HG03060 (cell line): ENCODE results near the gene RBM12.
"Not testable (repeated sequence)": the region's sequence is repeated elsewhere in the genome, so short reads cannot be mapped to it uniquely, and the experiment has no call there.

Experiments
- ATAC-seq: cut with Tn5 transposase; IDR thresholded peaks from one replicate; pipeline ENCODE4 v1.9.1; 2021; ENCODE audit warnings: low read depth, moderate number of reproducible peaks; ENCODE audit not compliant: unreplicated experiment

Gene RBM12

GRCh38 chr20:35699127-35699956, 34.6 kb upstream of the RBM12 start, which contains the start of the genes NFS1 and ROMO1:
Gene NFS1 (minus strand): TSS chr20:35699352. CDS start chr20:35699288, 64 bp downstream.
Gene ROMO1 (plus strand): TSS chr20:35699405. CDS start chr20:35699633, 228 bp downstream.
- peak; percentile 50 for ATAC-seq

- no peak for ATAC-seq
These were observed 33.8 kb upstream of the RBM12 start for GRCh38 chr20:35698298-35699126.

- no peak for ATAC-seq
These were observed 33.1 kb upstream of the RBM12 start for GRCh38 chr20:35697696-35698297.

- no peak for ATAC-seq
These were observed 31.3 kb upstream of the RBM12 start for GRCh38 chr20:35695978-35696377.

- ATAC-seq: no peak
These were observed 30.6 kb upstream of the RBM12 start for GRCh38 chr20:35695245-35695749.

- no peak for ATAC-seq
These were observed 25.6 kb upstream of the RBM12 start for GRCh38 chr20:35690265-35690664.

- ATAC-seq: not testable (repeated sequence)
These were observed 22.2 kb upstream of the RBM12 start for GRCh38 chr20:35686872-35687271.

GRCh38 chr20:35685368-35685767, 20.7 kb upstream of the RBM12 start:
- ATAC-seq: not testable (repeated sequence)

GRCh38 chr20:35681960-35682359, 17.3 kb upstream of the RBM12 start:
- ATAC-seq: no peak

- ATAC-seq: no peak
These were observed 15.9 kb upstream of the RBM12 start for GRCh38 chr20:35680452-35681183.

GRCh38 chr20:35674921-35675320, 10.2 kb upstream of the RBM12 start:
- ATAC-seq: no peak

GRCh38 chr20:35673884-35674283, 9.2 kb upstream of the RBM12 start:
- ATAC-seq: no peak

- ATAC-seq: no peak
These were observed 5.0 kb upstream of the RBM12 start for GRCh38 chr20:35669681-35670080.

GRCh38 chr20:35669221-35669620, 4.5 kb upstream of the RBM12 start:
- no peak for ATAC-seq

GRCh38 chr20:35665949-35666288, 1.2 kb upstream of the RBM12 start:
- no peak for ATAC-seq

GRCh38 chr20:35663516-35664465, 909 bp downstream of the RBM12 start:
- no peak for ATAC-seq

GRCh38 chr20:35662551-35662950, 2.1 kb downstream of the RBM12 start:
- no peak for ATAC-seq

- ATAC-seq: no peak
These were observed 2.8 kb downstream of the RBM12 start for GRCh38 chr20:35661908-35662307.

- ATAC-seq: no peak
These were observed 3.6 kb downstream of the RBM12 start for GRCh38 chr20:35661053-35661452.
